KMS-11 (cell line): ENCODE measurements around the gene ATP5PO.

Experiments
- H2AFZ ChIP-seq: fragments of 200-600 bp; sonication (generic); 2 replicates; pipeline ENCODE4 v1.6.1; 2016; ENCODE audit warnings: antibody characterized with exemption, mixed run types, low read depth
- H3K27ac ChIP-seq: fragments of 200-600 bp; sonication (generic); 2 replicates; pipeline ENCODE4 v1.6.1; 2016; ENCODE audit warnings: mild to moderate bottlenecking, mixed run types
- H3K27me3 ChIP-seq: fragments of 200-600 bp; sonication (generic); 2 replicates; pipeline ENCODE4 v1.6.1; 2017; ENCODE audit warnings: mild to moderate bottlenecking, low read depth, mixed run types, moderate library complexity; ENCODE audit not compliant: insufficient read depth
- H3K36me3 ChIP-seq: fragments of 200-600 bp; sonication (generic); 2 replicates; pipeline ENCODE4 v1.6.1; 2017; ENCODE audit warnings: mild to moderate bottlenecking, mixed run types; ENCODE audit not compliant: insufficient read depth
- H3K4me1 ChIP-seq: fragments of 200-600 bp; sonication (generic); 2 replicates; pipeline ENCODE4 v1.6.1; 2016; ENCODE audit warnings: mild to moderate bottlenecking, low read depth, mixed run types; ENCODE audit not compliant: poor library complexity, severe bottlenecking
- H3K4me2 ChIP-seq: fragments of 200-600 bp; sonication (generic); 2 replicates; pipeline ENCODE4 v1.7.0; 2016; ENCODE audit warnings: mild to moderate bottlenecking, mixed run types
- H3K4me3 ChIP-seq: fragments of 200-600 bp; sonication (generic); IDR thresholded peaks from 2 replicates; pipeline ENCODE4 v1.6.1; 2017; ENCODE audit warnings: low read depth, low read length, mixed read lengths; ENCODE audit not compliant: insufficient read depth
- H3K79me2 ChIP-seq: fragments of 200-600 bp; sonication (generic); 2 replicates; pipeline ENCODE4 v1.6.1; 2016; ENCODE audit warnings: low read depth, mixed run types; ENCODE audit not compliant: insufficient read depth
- H3K9ac ChIP-seq: fragments of 200-600 bp; sonication (generic); 2 replicates; pipeline ENCODE4 v1.6.1; 2016; ENCODE audit warnings: mild to moderate bottlenecking, mixed run types
- H4K20me1 ChIP-seq: fragments of 200-600 bp; sonication (generic); 2 replicates; pipeline ENCODE4 v1.6.1; 2016; ENCODE audit warnings: mild to moderate bottlenecking, mixed run types; ENCODE audit not compliant: insufficient read depth
- CTCF ChIP-seq: fragments of 200-600 bp; sonication (generic); conservative IDR thresholded peaks from 2 replicates; pipeline ENCODE4 v1.6.1; 2017; ENCODE audit warnings: low read depth, mild to moderate bottlenecking, antibody characterized with exemption, low read length, moderate library complexity, mixed read lengths

The ATP5PO gene

GRCh38 chr21:33909756-33910155 is 5.8 kb downstream of the ATP5PO start:
- H3K4me2 ChIP-seq: no peak overlapping the region
- no peak overlapping the region for H3K9ac ChIP-seq
- peaks cover 11% of the 10 kb centered on the region for H3K4me1 ChIP-seq
- H3K27me3 ChIP-seq: no peaks in the 10 kb centered on the region
- H3K36me3 ChIP-seq: peaks cover 40% of the 10 kb centered on the region; the same call in 1 of the 2 replicates
- peaks cover 19% of the 10 kb centered on the region for H3K79me2 ChIP-seq
- no peak for TF ChIP-seq CTCF
- H4K20me1 ChIP-seq: no peaks in the 10 kb centered on the region
- no peak overlapping the region for H3K4me3 ChIP-seq
- no peak overlapping the region for H3K27ac ChIP-seq
- H2AFZ ChIP-seq: no peak overlapping the region

- peaks cover 38% of the 10 kb centered on the region; the same call in 1 of the 2 replicates for H3K36me3 ChIP-seq
Observed at GRCh38 chr21:33908760-33909159, 6.8 kb downstream of the ATP5PO start.

GRCh38 chr21:33904041-33904440 is 11.6 kb downstream of the ATP5PO start:
- TF ChIP-seq CTCF: no peak
- H3K36me3 ChIP-seq: peaks cover 17% of the 10 kb centered on the region; the same call in 1 of the 2 replicates

More at GRCh38 chr21:33908760-33909159, 6.8 kb downstream of the ATP5PO start:
- Histone ChIP-seq H3K4me2 (no peak overlapping the region), H3K79me2 (peaks cover 9% of the 10 kb centered on the region; the same call in 1 of the 2 replicates), H3K27ac (no peak overlapping the region), H4K20me1 (no peaks in the 10 kb centered on the region), H3K9ac (no peak overlapping the region), H2AFZ (no peak overlapping the region), H3K27me3 (no peaks in the 10 kb centered on the region), H3K4me3 (no peak overlapping the region), H3K4me1 (peaks cover 2% of the 10 kb centered on the region)
- TF ChIP-seq CTCF: no peak

GRCh38 chr21:33902349-33902748 is 13.3 kb downstream of the ATP5PO start:
- Histone ChIP-seq H3K4me3 (no peak overlapping the region), H3K36me3 (peaks cover 14% of the 10 kb centered on the region; the same call in 1 of the 2 replicates), H3K9ac (no peak overlapping the region), H3K4me2 (no peak overlapping the region), H3K4me1 (peaks cover 10% of the 10 kb centered on the region), H3K27ac (no peak overlapping the region), H4K20me1 (no peaks in the 10 kb centered on the region), H3K27me3 (no peaks in the 10 kb centered on the region), H2AFZ (no peak overlapping the region), H3K79me2 (no peaks in the 10 kb centered on the region)
- TF ChIP-seq CTCF: no peak

More at GRCh38 chr21:33904041-33904440, 11.6 kb downstream of the ATP5PO start:
- Histone ChIP-seq H2AFZ (no peak overlapping the region), H3K4me1 (peaks cover 10% of the 10 kb centered on the region), H3K27ac (no peak overlapping the region), H3K4me2 (no peak overlapping the region), H4K20me1 (no peaks in the 10 kb centered on the region), H3K27me3 (no peaks in the 10 kb centered on the region), H3K79me2 (no peaks in the 10 kb centered on the region), H3K9ac (no peak overlapping the region), H3K4me3 (no peak overlapping the region)
